CD14-positive monocyte (primary cell): ENCODE results near the gene SSTR4. TPM values are rescaled to one million over a fixed set of nuclear protein-coding genes. Genes with fewer than 3 reads are reported as not detected.

Source experiments
- DNase-seq, 3 donors: peaks; one replicate each; pipeline ENCODE4 v3.0.0-alpha.2; 2011 to 2022
- H2AFZ ChIP-seq: 2 replicates; pipeline ENCODE4 v1.6.0; 2012; ENCODE audit warnings: mild to moderate bottlenecking, low read depth, low read length, inconsistent platforms; ENCODE audit not compliant: insufficient read depth, poor library complexity, severe bottlenecking
- H3K27ac ChIP-seq, 2 donors: 1 replicate in 1 of 2; 2 replicates in 1 of 2; pipeline ENCODE4 v1.5.1; 2012 to 2013; ENCODE audit warnings: low read length in 2 of 2, control low read depth in 1 of 2, inconsistent platforms in 1 of 2, low read depth in 1 of 2, mild to moderate bottlenecking in 1 of 2
- H3K27me3 ChIP-seq, 2 donors: one replicate each; pipeline versions ENCODE4 v1.6.0 to v1.6.1; 2011 to 2013; ENCODE audit warnings: low read length in 2 of 2; ENCODE audit not compliant: control insufficient read depth in 2 of 2, insufficient read depth in 2 of 2
- H3K36me3 ChIP-seq, 2 donors: replicated peaks in 1 of 2; 1 replicate in 1 of 2; 2 replicates in 1 of 2; pipeline versions ENCODE4 v1.5.1 to v1.6.1; 2012 to 2013; ENCODE audit warnings: low read length in 2 of 2, control low read depth in 1 of 2, inconsistent platforms in 1 of 2, mild to moderate bottlenecking in 1 of 2; ENCODE audit not compliant: insufficient read depth in 2 of 2, control insufficient read depth in 1 of 2
- H3K4me1 ChIP-seq, 2 donors: 1 replicate in 1 of 2; 2 replicates in 1 of 2; pipeline versions ENCODE4 v1.5.1 to v1.6.1; 2012 to 2013; ENCODE audit warnings: low read length in 2 of 2, control low read depth in 1 of 2, inconsistent platforms in 1 of 2, mild to moderate bottlenecking in 1 of 2, moderate library complexity in 1 of 2; ENCODE audit not compliant: insufficient read depth in 2 of 2, control insufficient read depth in 1 of 2
- H3K4me2 ChIP-seq: replicated peaks from 2 replicates; pipeline ENCODE3; 2012; ENCODE audit warnings: low read length, moderate library complexity, mild to moderate bottlenecking; ENCODE audit not compliant: poor library complexity, severe bottlenecking; ENCODE audit errors: extremely low read depth
- H3K4me3 ChIP-seq, 3 experiments: fragments of 200-600 bp in 1 of 3; sonication (generic) in 1 of 3; replicated peaks in 1 of 3; 1 replicate in 2 of 3; 2 replicates in 1 of 3; pipeline ENCODE4 v1.5.1; 2011 to 2013; ENCODE audit warnings: low read length in 3 of 3, mild to moderate bottlenecking in 3 of 3, control low read depth in 2 of 3, low read depth in 2 of 3, inconsistent platforms in 1 of 3, moderate library complexity in 1 of 3
- H3K79me2 ChIP-seq: 2 replicates; pipeline ENCODE4 v1.6.0; 2012; ENCODE audit warnings: mild to moderate bottlenecking, control low read depth, inconsistent platforms, low read length, moderate library complexity; ENCODE audit not compliant: insufficient read depth
- H3K9ac ChIP-seq: 2 replicates; pipeline ENCODE4 v1.6.0; 2017; ENCODE audit warnings: low read length, mild to moderate bottlenecking; ENCODE audit not compliant: insufficient read depth, poor library complexity, severe bottlenecking
- H3K9me3 ChIP-seq, 2 donors: replicated peaks in 1 of 2; 1 replicate in 1 of 2; 2 replicates in 1 of 2; pipeline versions ENCODE4 v1.5.1 to v1.6.1; 2012 to 2013; ENCODE audit warnings: low read length in 2 of 2, control low read depth in 1 of 2; ENCODE audit not compliant: control insufficient read depth in 1 of 2, insufficient read depth in 1 of 2
- H4K20me1 ChIP-seq: 2 replicates; pipeline ENCODE4 v1.6.0; 2012; ENCODE audit warnings: mild to moderate bottlenecking, low read length, control low read depth, moderate library complexity; ENCODE audit not compliant: insufficient read depth
- H3K27ac Mint-ChIP-seq, 7 donors: one replicate each; pipeline ENCODE4 v1.8.0; 2020; ENCODE audit warnings: mild to moderate bottlenecking in 7 of 7, mixed read lengths in 7 of 7, moderate library complexity in 6 of 7, inconsistent platforms in 2 of 7
- H3K27me3 Mint-ChIP-seq, 3 donors: one replicate each; pipeline ENCODE4 v1.8.0; 2021 to 2022; ENCODE audit warnings: low read depth in 3 of 3, mild to moderate bottlenecking in 3 of 3, mixed read lengths in 3 of 3, moderate library complexity in 3 of 3, inconsistent platforms in 1 of 3
- H3K36me3 Mint-ChIP-seq, 2 donors: one replicate each; pipeline ENCODE4 v1.8.0; 2020; ENCODE audit warnings: mixed read lengths in 2 of 2, inconsistent platforms in 1 of 2, mild to moderate bottlenecking in 1 of 2
- H3K4me1 Mint-ChIP-seq: one replicate; pipeline ENCODE4 v1.8.0; 2020; ENCODE audit warnings: mild to moderate bottlenecking, mixed read lengths
- H3K4me3 Mint-ChIP-seq, 2 donors: one replicate each; pipeline ENCODE4 v1.8.0; 2020; ENCODE audit warnings: mild to moderate bottlenecking in 2 of 2, mixed read lengths in 2 of 2, moderate library complexity in 1 of 2
- H3K9me3 Mint-ChIP-seq, 7 donors: one replicate each; pipeline ENCODE4 v1.8.0; 2020 to 2022; ENCODE audit warnings: mixed read lengths in 7 of 7, mild to moderate bottlenecking in 6 of 7, moderate library complexity in 6 of 7, inconsistent platforms in 2 of 7
- CTCF ChIP-seq: fragments of 200-600 bp; IDR thresholded peaks from one replicate; pipeline ENCODE4 v1.8.0; 2022; ENCODE audit warnings: antibody characterized with exemption, mild to moderate bottlenecking
- whole genome bisulfite sequencing: methylation state at CpG from one replicate; pipeline ENCODE4 v1.1.5; 2013; ENCODE audit warnings: missing lambda C conversion rate; ENCODE audit not compliant: insufficient coverage; 5-methylcytosine and 5-hydroxymethylcytosine counted together
- intact Hi-C, 2 donors: fragments of 100-400 bp; cut with micrococcal nuclease; formaldehyde crosslinking; loops; one replicate each; pipeline versions ENCODE4 v1.15.0 to v1.15.1; 2023
- polyA plus RNA-seq, 3 donors: library from polyadenylated mRNA; depleted of rRNA in 1 of 3; unstranded in 2 of 3; stranded (reverse) in 1 of 3; fragments of 300-500 nt in 2 of 3; fragments of >200 nt in 1 of 3; fragmentation: Illumina TruSeq in 2 of 3; gene quantifications; 1 replicate in 2 of 3; 2 replicates in 1 of 3; pipeline ENCODE4 v1.2.3, GENCODE V29; 2012 to 2021

SSTR4 gene
- polyA plus RNA-seq, 3 donors: not detected

GRCh38 chr20:23081263-23081819 lies 46.2 kb downstream of the SSTR4 start:
- TF ChIP-seq CTCF: no peak
- no peak overlapping the region for H2AFZ ChIP-seq
- no peaks in the 10 kb centered on the region for H3K27me3 ChIP-seq
- Mint-ChIP-seq H3K36me3 (peaks cover 75 to 78% of the 10 kb centered on the region in 2 donors), H3K27ac (peak overlapping the region; percentile 86 to 100 (median 98)), H3K27me3 (peaks cover 0 to 3% (median 1%) of the 10 kb centered on the region in 3 donors), H3K9me3 (no peaks in the 10 kb centered on the region), H3K4me3 (peak overlapping the region; percentile 94 to 97), H3K4me1 (peaks cover 68% of the 10 kb centered on the region)
- H3K79me2 ChIP-seq: peaks cover 93% of the 10 kb centered on the region
- H4K20me1 ChIP-seq: peaks cover 70% of the 10 kb centered on the region
- peak overlapping the region; percentile 31 to 88 (median 64) for H3K4me3 ChIP-seq
- DNase-seq: peak in 2 of 3 donors; percentile 27 to 33
- no peak overlapping the region for H3K9ac ChIP-seq
- no peaks in the 10 kb centered on the region for H3K9me3 ChIP-seq
- H3K4me2 ChIP-seq: peak overlapping the region; percentile 95
- peaks cover 28 to 55% of the 10 kb centered on the region in 2 donors for H3K36me3 ChIP-seq
- intact Hi-C loops: loop anchor here (5.0 to 10.0 kb wide), 2 partner anchors 36 to 153 kb away; no protein-coding TSS in a partner anchor
- 93% methylated on average over 4 of the region's 9 CpGs for WGBS
- H3K27ac ChIP-seq: peak overlapping the region; percentile 5 to 97
- H3K4me1 ChIP-seq: peaks cover 61 to 78% of the 10 kb centered on the region in 2 donors

- peak in 1 of 3 donors; percentile 37 for DNase-seq
- 89% methylated on average over 4 of the region's 9 CpGs for WGBS
- H3K36me3 Mint-ChIP-seq: peaks cover 66 to 67% of the 10 kb centered on the region in 2 donors
- no peak overlapping the region for H2AFZ ChIP-seq
- H3K79me2 ChIP-seq: peaks cover 87% of the 10 kb centered on the region
- peak overlapping the region; percentile 96 to 97 for H3K27ac ChIP-seq
- H3K27ac Mint-ChIP-seq: peak overlapping the region; percentile 93 to 100 (median 98)
- H3K4me3 Mint-ChIP-seq: peak overlapping the region; percentile 94 to 97
- no peaks in the 10 kb centered on the region for H3K9me3 ChIP-seq
- H3K4me2 ChIP-seq: peak overlapping the region; percentile 95
- peaks cover 28 to 49% of the 10 kb centered on the region in 2 donors for H3K36me3 ChIP-seq
- peak overlapping the region; percentile 94 for H3K9ac ChIP-seq
- TF ChIP-seq CTCF: no peak
- H3K4me3 ChIP-seq: peak overlapping the region; percentile 31 to 88 (median 64)
- peaks cover 54% of the 10 kb centered on the region for H4K20me1 ChIP-seq
- H3K4me1 ChIP-seq: peaks cover 77 to 94% of the 10 kb centered on the region in 2 donors
- peaks cover 0 to 3% (median 0%) of the 10 kb centered on the region in 3 donors for H3K27me3 Mint-ChIP-seq
- intact Hi-C loops: loop anchor here (5.0 to 10.0 kb wide), 2 partner anchors 34 to 152 kb away; no protein-coding TSS in a partner anchor
- no peaks in the 10 kb centered on the region for H3K9me3 Mint-ChIP-seq
- no peaks in the 10 kb centered on the region for H3K27me3 ChIP-seq
- peaks cover 77% of the 10 kb centered on the region for H3K4me1 Mint-ChIP-seq
These were observed 47.9 kb downstream of the SSTR4 start for GRCh38 chr20:23082846-23083552.
